SK-N-SH (cell line): Measurements from ENCODE around the gene NR2C2.

ENCODE experiments used
- CHD2 ChIP-seq: fragments of 150-350 bp; IDR thresholded peaks from 2 replicates; pipeline ENCODE4 v1.6.1; 2018; ENCODE audit warnings: low read length; ENCODE audit not compliant: partially characterized antibody
- EP300 ChIP-seq, 2 experiments: IDR thresholded peaks; 2 replicates each; pipeline versions ENCODE4 v1.4.0 to v1.6.1; 2012; ENCODE audit warnings: borderline replicate concordance in 1 of 2, low read depth in 1 of 2, low read length in 1 of 2
- JUND ChIP-seq: IDR thresholded peaks from 2 replicates; pipeline ENCODE4 v1.4.0; 2012
- TF ChIP-seq, protein P1 (sequence below): fragments of 200-600 bp; sonication (generic); IDR thresholded peaks from 2 replicates; pipeline ENCODE4 v1.6.1; 2017; ENCODE audit warnings: antibody characterized with exemption, mild to moderate bottlenecking, moderate library complexity
- TF ChIP-seq, protein P2 (sequence below): IDR thresholded peaks from 2 replicates; pipeline ENCODE4 v1.4.0; 2012; ENCODE audit warnings: low read depth, borderline replicate concordance
- TF ChIP-seq, protein P3 (sequence below): IDR thresholded peaks from 2 replicates; pipeline ENCODE4; 2012
- TF ChIP-seq, protein P4 (sequence below): fragments of 150-350 bp; IDR thresholded peaks from 2 replicates; pipeline ENCODE4 v1.6.1; 2017; ENCODE audit warnings: antibody characterized with exemption, low read length, low read depth, borderline replicate concordance

DNA sequence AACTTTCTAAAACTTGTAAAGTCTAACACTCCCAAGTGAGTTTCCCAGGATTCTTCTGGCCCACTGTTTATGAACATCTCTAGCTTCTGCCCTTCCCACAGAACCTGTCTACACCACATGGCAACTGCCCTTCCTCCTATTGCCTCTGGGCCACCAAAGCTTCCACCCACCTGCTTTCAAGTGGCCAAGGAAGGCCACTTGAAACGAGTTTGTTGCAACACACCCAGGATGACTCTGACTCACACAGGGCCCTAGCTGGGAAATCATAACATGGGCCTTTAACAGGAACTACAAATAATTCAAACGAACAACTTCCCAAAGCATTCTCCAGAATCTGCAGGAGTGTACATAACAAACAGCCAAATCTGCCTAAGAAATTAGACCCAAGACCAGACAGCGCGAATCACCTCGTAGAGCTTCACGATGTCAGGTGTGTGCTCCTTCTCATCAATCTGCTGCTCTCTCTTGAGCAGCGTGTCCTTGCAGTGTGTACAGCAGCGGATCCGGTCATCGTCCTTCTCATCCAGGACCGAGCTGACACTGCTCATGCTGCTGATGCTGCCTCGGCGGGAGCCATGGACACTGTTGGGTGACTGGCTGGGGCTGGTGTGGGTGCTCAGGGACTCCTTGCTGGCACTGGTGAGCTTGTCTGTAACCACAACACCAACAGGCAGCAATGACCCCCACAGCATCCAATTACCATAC is 134.7 kb downstream of the NR2C2 start:
- no peak for TF ChIP-seq EP300 (IDR thresholded peaks at IDR 0.05; ENCODE audit: borderline replicate concordance in 1 of 2, low read depth in 1 of 2, low read length in 1 of 2)
- TF ChIP-seq, protein P1, sequence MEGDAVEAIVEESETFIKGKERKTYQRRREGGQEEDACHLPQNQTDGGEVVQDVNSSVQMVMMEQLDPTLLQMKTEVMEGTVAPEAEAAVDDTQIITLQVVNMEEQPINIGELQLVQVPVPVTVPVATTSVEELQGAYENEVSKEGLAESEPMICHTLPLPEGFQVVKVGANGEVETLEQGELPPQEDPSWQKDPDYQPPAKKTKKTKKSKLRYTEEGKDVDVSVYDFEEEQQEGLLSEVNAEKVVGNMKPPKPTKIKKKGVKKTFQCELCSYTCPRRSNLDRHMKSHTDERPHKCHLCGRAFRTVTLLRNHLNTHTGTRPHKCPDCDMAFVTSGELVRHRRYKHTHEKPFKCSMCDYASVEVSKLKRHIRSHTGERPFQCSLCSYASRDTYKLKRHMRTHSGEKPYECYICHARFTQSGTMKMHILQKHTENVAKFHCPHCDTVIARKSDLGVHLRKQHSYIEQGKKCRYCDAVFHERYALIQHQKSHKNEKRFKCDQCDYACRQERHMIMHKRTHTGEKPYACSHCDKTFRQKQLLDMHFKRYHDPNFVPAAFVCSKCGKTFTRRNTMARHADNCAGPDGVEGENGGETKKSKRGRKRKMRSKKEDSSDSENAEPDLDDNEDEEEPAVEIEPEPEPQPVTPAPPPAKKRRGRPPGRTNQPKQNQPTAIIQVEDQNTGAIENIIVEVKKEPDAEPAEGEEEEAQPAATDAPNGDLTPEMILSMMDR, result no peak
- TF ChIP-seq, protein P2, sequence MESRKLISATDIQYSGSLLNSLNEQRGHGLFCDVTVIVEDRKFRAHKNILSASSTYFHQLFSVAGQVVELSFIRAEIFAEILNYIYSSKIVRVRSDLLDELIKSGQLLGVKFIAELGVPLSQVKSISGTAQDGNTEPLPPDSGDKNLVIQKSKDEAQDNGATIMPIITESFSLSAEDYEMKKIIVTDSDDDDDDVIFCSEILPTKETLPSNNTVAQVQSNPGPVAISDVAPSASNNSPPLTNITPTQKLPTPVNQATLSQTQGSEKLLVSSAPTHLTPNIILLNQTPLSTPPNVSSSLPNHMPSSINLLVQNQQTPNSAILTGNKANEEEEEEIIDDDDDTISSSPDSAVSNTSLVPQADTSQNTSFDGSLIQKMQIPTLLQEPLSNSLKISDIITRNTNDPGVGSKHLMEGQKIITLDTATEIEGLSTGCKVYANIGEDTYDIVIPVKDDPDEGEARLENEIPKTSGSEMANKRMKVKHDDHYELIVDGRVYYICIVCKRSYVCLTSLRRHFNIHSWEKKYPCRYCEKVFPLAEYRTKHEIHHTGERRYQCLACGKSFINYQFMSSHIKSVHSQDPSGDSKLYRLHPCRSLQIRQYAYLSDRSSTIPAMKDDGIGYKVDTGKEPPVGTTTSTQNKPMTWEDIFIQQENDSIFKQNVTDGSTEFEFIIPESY, result no peak
- TF ChIP-seq CHD2, result no peak
- no peak for TF ChIP-seq JUND
- TF ChIP-seq, protein P3, sequence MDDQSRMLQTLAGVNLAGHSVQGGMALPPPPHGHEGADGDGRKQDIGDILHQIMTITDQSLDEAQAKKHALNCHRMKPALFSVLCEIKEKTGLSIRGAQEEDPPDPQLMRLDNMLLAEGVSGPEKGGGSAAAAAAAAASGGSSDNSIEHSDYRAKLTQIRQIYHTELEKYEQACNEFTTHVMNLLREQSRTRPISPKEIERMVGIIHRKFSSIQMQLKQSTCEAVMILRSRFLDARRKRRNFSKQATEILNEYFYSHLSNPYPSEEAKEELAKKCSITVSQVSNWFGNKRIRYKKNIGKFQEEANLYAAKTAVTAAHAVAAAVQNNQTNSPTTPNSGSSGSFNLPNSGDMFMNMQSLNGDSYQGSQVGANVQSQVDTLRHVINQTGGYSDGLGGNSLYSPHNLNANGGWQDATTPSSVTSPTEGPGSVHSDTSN, result no peak
- TF ChIP-seq, protein P4, sequence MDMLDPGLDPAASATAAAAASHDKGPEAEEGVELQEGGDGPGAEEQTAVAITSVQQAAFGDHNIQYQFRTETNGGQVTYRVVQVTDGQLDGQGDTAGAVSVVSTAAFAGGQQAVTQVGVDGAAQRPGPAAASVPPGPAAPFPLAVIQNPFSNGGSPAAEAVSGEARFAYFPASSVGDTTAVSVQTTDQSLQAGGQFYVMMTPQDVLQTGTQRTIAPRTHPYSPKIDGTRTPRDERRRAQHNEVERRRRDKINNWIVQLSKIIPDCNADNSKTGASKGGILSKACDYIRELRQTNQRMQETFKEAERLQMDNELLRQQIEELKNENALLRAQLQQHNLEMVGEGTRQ, result no peak
